ENCODE measurements around the gene CRB1. TPM values are rescaled to one million over a fixed set of nuclear protein-coding genes. Genes with fewer than 3 reads are reported as not detected.

Gene CRB1
- total RNA-seq, 1 experiment from 2014 or later = not detected

DNA sequence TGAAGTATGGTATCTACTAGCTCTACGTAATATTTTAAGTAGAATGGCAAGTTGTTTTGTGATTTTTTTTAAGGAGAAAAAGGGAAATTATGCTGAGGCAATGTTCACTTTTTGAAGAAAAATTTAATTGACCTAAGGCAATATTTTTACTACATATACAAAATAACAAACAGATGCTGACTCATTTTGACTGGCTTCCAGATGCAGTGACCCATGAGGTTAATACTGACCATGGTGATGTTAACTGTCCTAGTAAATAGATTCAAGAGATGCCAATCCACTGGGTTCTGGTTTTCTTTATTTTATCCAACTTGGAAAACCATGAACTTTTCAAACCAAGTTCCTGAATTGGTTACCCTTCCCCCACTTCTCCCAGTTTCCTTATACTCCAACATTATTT lies 154.9 kb downstream of the CRB1 start:
- Histone ChIP-seq H3K4me1 (replicated peaks; ENCODE audit: insufficient read depth) (no peaks in the 10 kb centered on the region), H3K27me3 (ENCODE audit: insufficient read depth, low read depth) (no peaks in the 10 kb centered on the region), H4K20me1 (ENCODE audit: insufficient read depth) (no peaks in the 10 kb centered on the region), H3K4me2 (no peak overlapping the region), H3K36me3 (ENCODE audit: low read depth) (no peaks in the 10 kb centered on the region), H3K4me3 (no peak overlapping the region), H2AFZ (no peak overlapping the region), H3K9me3 (ENCODE audit: insufficient read depth, low read depth) (no peaks in the 10 kb centered on the region), H3K9me2 (ENCODE audit: insufficient read depth) (no peaks in the 10 kb centered on the region), H3K79me2 (ENCODE audit: low read depth) (no peaks in the 10 kb centered on the region), H3K27ac (no peak overlapping the region), H3F3A (ENCODE audit: insufficient read depth, low read depth) (no peaks in the 10 kb centered on the region)
- no TSS peak for BruUV-seq (replicated peaks)
- ChIA-PET CTCF (no interaction called here), POLR2A (ENCODE audit: unreplicated experiment) (no interaction called here)
- intact Hi-C loops (cut with micrococcal nuclease; ENCODE audit: unreplicated experiment) = no loop called here
- TF ChIP-seq CTCF (conservative IDR thresholded peaks at IDR 0.05) (no peak), EZH2 (IDR thresholded peaks at IDR 0.05; ENCODE audit: low read depth) (no peak)
- no peak for DNase-seq

GRCh38 chr1:197424380-197424779 lies 156.3 kb downstream of the CRB1 start:
- H3K4me1 ChIP-seq (replicated peaks; ENCODE audit: insufficient read depth) = no peaks in the 10 kb centered on the region
- H3K27ac ChIP-seq = no peak overlapping the region
- no peaks in the 10 kb centered on the region for H3F3A ChIP-seq (ENCODE audit: insufficient read depth, low read depth)
- no peak overlapping the region for H2AFZ ChIP-seq
- no peak overlapping the region for H3K4me2 ChIP-seq
- no peaks in the 10 kb centered on the region for H3K36me3 ChIP-seq (ENCODE audit: low read depth)
- H3K4me3 ChIP-seq = no peak overlapping the region
- no peaks in the 10 kb centered on the region for H3K79me2 ChIP-seq (ENCODE audit: low read depth)
- CTCF ChIA-PET = no interaction called here
- intact Hi-C loops (cut with micrococcal nuclease; ENCODE audit: unreplicated experiment) = no loop called here
- no peaks in the 10 kb centered on the region for H3K27me3 ChIP-seq (ENCODE audit: insufficient read depth, low read depth)
- BruUV-seq (replicated peaks) = no TSS peak
- H4K20me1 ChIP-seq (ENCODE audit: insufficient read depth) = no peaks in the 10 kb centered on the region
- no peaks in the 10 kb centered on the region for H3K9me3 ChIP-seq (ENCODE audit: insufficient read depth, low read depth)
- no peak for DNase-seq
- no peak for TF ChIP-seq EZH2 (IDR thresholded peaks at IDR 0.05; ENCODE audit: low read depth)
- H3K9me2 ChIP-seq (ENCODE audit: insufficient read depth) = no peaks in the 10 kb centered on the region
- POLR2A ChIA-PET (ENCODE audit: unreplicated experiment) = no interaction called here

DNA sequence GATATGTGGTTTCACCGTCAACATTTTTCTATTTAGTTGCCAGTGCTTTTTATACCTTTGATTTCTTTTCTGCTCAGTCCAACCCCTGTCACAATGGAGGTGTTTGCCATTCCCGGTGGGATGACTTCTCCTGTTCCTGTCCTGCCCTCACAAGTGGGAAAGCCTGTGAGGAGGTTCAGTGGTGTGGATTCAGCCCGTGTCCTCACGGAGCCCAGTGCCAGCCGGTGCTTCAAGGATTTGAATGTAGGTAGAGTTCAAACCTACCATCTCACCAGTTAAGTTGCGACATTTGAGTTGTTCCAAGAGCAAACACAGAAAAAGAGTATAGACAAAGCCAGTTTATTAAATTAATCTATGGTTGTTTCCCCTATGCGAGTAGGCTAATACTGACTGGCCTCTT lies 161.3 kb downstream of the CRB1 start:
- Histone ChIP-seq H3K4me1 (replicated peaks; ENCODE audit: insufficient read depth) (no peaks in the 10 kb centered on the region), H3K9me2 (ENCODE audit: insufficient read depth) (no peaks in the 10 kb centered on the region), H3K4me3 (no peak overlapping the region), H3K27me3 (ENCODE audit: insufficient read depth, low read depth) (no peaks in the 10 kb centered on the region), H3F3A (ENCODE audit: insufficient read depth, low read depth) (no peaks in the 10 kb centered on the region), H3K36me3 (ENCODE audit: low read depth) (no peaks in the 10 kb centered on the region), H3K79me2 (ENCODE audit: low read depth) (no peaks in the 10 kb centered on the region), H3K27ac (no peak overlapping the region), H3K9me3 (ENCODE audit: insufficient read depth, low read depth) (no peaks in the 10 kb centered on the region), H4K20me1 (ENCODE audit: insufficient read depth) (no peaks in the 10 kb centered on the region), H2AFZ (no peak overlapping the region), H3K4me2 (no peak overlapping the region)
- POLR2A ChIA-PET (ENCODE audit: unreplicated experiment) = no interaction called here
- CTCF ChIA-PET = no interaction called here
- no TSS peak for BruUV-seq (replicated peaks)
- intact Hi-C loops (cut with micrococcal nuclease; ENCODE audit: unreplicated experiment) = no loop called here
- no peak for DNase-seq
- TF ChIP-seq CTCF (conservative IDR thresholded peaks at IDR 0.05) (no peak), EZH2 (IDR thresholded peaks at IDR 0.05; ENCODE audit: low read depth) (no peak)

DNA sequence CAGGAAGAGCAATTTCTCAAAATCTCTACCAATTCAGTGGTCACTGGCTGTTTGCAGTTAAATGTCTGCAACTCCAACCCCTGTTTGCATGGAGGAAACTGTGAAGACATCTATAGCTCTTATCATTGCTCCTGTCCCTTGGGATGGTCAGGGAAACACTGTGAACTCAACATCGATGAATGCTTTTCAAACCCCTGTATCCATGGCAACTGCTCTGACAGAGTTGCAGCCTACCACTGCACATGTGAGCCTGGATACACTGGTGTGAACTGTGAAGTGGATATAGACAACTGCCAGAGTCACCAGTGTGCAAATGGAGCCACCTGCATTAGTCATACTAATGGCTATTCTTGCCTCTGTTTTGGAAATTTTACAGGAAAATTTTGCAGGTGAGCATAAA lies 167.2 kb downstream of the CRB1 start:
- no peak overlapping the region for H3K27ac ChIP-seq
- no peak for TF ChIP-seq EZH2 (IDR thresholded peaks at IDR 0.05; ENCODE audit: low read depth)
- no peak for TF ChIP-seq CTCF (conservative IDR thresholded peaks at IDR 0.05)
- intact Hi-C loops (cut with micrococcal nuclease; ENCODE audit: unreplicated experiment) = no loop called here
- H3K79me2 ChIP-seq (ENCODE audit: low read depth) = no peaks in the 10 kb centered on the region
- no TSS peak for BruUV-seq (replicated peaks)
- ChIA-PET POLR2A (ENCODE audit: unreplicated experiment) (no interaction called here), CTCF (no interaction called here)
- no peaks in the 10 kb centered on the region for H3K4me1 ChIP-seq (replicated peaks; ENCODE audit: insufficient read depth)
- H2AFZ ChIP-seq = no peak overlapping the region
- no peaks in the 10 kb centered on the region for H3K27me3 ChIP-seq (ENCODE audit: insufficient read depth, low read depth)
- no peaks in the 10 kb centered on the region for H3K9me3 ChIP-seq (ENCODE audit: insufficient read depth, low read depth)
- no peak overlapping the region for H3K4me2 ChIP-seq
- no peak overlapping the region for H3K4me3 ChIP-seq
- H3K9me2 ChIP-seq (ENCODE audit: insufficient read depth) = no peaks in the 10 kb centered on the region
- no peaks in the 10 kb centered on the region for H4K20me1 ChIP-seq (ENCODE audit: insufficient read depth)
- DNase-seq = no peak
- H3F3A ChIP-seq (ENCODE audit: insufficient read depth, low read depth) = no peaks in the 10 kb centered on the region
- no peaks in the 10 kb centered on the region for H3K36me3 ChIP-seq (ENCODE audit: low read depth)

All from PC-9 (cell line).